Dermis lymphatic vessel endothelial cell (primary cell): ENCODE measurements around the gene CFAP53. TPM values are rescaled to one million over a fixed set of nuclear protein-coding genes. Genes with fewer than 3 reads are reported as not detected.

ENCODE experiments used
- total RNA-seq: library from RNA; depleted of rRNA; stranded (reverse); fragments of >200 nt; gene quantifications from 2 replicates; pipeline ENCODE4 v1.2.1, GENCODE V29; 2014

CFAP53 gene, protein sequence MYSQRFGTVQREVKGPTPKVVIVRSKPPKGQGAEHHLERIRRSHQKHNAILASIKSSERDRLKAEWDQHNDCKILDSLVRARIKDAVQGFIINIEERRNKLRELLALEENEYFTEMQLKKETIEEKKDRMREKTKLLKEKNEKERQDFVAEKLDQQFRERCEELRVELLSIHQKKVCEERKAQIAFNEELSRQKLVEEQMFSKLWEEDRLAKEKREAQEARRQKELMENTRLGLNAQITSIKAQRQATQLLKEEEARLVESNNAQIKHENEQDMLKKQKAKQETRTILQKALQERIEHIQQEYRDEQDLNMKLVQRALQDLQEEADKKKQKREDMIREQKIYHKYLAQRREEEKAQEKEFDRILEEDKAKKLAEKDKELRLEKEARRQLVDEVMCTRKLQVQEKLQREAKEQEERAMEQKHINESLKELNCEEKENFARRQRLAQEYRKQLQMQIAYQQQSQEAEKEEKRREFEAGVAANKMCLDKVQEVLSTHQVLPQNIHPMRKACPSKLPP
- under 0.01 and 0.17 TPM in 2 replicates for total RNA-seq

DNA sequence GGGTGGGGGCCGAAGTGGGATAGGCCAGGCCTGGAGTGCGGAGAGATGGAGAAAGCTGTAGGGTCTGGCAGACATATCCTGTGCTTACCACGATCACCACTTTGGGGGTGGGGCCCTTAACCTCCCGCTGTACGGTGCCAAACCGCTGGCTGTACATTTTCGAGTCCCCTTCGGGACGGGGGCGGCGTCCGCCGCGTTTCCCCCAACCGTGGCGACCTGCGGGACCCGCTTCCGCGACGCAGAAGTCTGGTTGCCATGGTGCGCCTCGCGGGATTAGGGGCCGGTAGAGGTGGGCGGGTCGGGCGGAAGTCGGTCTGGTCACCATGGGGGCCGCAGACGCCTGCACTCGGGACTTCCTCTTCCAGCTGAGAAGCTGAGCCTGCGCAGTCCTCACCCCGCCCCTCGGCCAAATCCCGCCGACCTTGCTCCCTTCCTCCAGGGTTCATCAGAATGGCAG is at the start of gene CFAP53:
CFAP53 (minus strand) TSS at position 248 of the 457 bp plus-strand sequence; CDS start at position 157, 91 bp downstream.

DNA sequence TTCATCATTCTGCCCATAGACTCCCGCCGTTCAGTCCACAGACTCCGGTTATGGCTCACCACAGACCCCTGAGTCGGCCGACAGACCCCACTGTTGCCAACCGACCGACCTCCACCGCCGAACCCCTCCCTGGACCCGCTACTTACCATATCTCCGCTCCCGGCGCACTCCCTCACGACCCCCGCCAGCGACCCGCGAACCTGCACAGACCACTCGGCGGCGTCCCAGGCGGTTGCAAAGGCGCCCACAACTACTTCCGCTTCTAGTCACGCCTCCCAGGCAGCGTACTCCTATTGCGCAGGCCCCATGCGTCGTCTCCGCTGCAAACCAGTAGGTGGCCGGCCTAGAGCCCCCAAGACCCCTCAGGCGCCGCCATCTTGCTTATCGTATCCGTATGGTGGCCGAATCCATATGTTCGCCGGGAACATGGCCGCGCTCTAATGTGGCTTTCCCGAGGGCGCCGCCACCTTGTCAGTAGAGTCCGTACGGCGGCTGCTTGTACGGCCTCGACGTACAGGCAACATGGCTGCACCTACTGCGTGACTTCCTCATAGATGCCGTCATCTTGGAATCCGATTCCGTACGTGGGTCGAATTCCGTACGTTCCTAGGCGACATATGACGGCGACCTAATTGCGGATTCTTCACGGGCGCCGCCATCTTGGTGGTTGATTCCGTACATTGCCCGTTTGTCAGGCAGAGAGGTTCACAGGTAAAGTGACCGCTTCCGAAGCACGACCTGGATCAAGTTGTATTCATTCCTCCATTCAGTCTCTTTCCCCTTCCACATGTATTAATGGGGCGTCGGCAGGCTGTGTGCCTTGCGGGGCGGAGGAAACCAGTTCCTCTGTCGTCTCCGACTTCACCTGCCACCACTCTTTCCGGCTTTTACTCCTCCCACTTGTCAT is 21.4 kb upstream of the CFAP53 start, which contains the start of gene CXXC1:
CXXC1 (minus strand) TSS at position 252 of the 907 bp plus-strand sequence; CDS start at position 149, 103 bp downstream.

DNA sequence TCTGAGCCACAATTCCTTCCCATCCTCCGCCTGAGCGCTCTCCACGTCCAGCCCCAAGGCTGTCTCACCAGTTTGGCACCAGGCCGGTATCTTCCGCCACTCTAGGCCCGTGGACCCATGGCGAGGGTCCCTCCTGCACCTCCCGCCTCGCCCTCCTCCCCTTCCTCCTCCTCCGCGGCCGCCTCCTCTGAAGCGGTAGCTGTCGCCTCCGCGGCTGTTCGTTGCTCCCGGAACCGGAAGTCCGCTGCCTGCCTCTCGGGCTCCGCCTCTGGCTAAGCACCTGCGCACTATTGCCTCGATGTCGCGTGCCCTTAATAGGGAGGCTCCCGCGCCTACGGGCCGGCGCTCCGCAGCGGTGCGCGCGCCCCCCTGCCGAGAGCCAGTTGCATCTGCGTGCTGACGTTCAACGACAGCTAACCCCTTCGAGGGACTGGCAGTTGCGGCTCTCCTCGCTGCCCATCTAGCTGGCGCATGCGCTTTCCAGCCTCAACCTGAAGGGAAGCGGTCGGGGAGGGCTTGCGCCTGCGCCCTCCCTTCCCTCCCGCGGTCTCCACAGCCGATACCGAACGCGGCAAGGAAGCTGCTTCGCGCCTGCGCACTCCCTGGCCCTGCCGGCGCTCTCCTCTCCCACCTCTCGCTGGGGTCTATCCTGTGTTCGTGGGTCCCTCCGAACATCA is 15.1 kb upstream of the CFAP53 start, which contains the start of gene MBD1:
MBD1 (minus strand) TSS at position 229 of the 677 bp plus-strand sequence. CDS start 1,531 bp downstream, outside the sequence.

DNA sequence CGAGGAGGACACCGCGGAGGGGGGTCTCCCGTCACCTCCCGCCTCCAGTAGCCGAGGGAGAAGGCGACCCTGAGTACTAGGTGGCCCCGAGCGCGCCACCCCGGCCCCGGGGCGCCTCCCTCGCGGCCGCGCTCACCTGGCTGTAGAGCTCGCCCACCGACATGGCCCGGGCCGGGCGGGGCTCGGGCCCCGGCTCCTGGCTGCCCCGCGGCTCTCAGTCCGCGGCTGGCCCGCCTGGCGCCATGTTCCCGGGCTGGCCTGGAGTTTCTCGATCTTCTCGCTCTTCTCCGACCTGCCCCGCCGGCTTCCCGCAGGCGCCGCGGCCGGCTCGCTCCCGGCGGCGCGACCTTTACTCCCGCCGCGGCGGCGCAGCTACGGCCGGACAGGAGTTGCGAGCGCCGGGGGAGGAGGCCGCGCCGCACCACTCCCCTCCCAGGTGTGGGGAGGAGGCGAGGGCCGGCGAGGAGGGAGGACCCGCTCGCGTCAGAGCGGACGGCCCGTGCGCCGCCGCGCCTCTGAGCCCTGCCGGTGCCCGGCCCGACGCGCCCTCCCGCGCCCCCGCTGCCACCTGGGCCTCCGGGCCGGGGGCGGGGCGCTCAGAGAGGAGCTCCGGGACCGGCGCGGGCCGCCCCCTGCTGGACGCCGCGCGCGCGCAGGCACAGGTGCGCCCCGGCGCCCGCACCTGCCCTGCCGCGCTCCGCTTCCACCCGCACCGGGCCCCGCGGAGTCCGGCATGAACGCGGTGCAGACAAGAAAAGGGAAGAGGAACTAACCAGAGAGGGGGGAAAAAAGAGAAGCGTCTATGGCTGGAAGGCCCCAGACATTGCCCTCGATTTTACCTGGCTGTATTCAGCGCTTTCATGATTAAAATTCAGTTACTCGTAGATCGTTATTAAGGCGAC is 71.4 kb downstream of the CFAP53 start, which contains the start of gene MYO5B:
MYO5B (minus strand) TSS at position 517 of the 902 bp plus-strand sequence; CDS start at position 163, 354 bp downstream.

Other genes starting within 250 kb of the CFAP53 start
- 0.17 TPM in 1 of 2 replicates, not detected in the other for gene MYO5B, start 71.3 kb downstream of the CFAP53 start, total RNA-seq
- gene MBD1, start 15.0 kb upstream of the CFAP53 start, total RNA-seq: 41.7 and 43.2 TPM in 2 replicates
- gene CXXC1, start 21.2 kb upstream of the CFAP53 start, total RNA-seq: 29.9 and 36.8 TPM in 2 replicates
- 1.8 and 2.2 TPM in 2 replicates for gene SKA1, start 108.6 kb upstream of the CFAP53 start, total RNA-seq